ENCODE measurements around the gene ERFE.
"Not testable (repeated sequence)": the region's sequence is repeated elsewhere in the genome, so short reads cannot be mapped to it uniquely, and the experiment has no call there.

ERFE gene

GRCh38 chr2:238169048-238169707 lies 10.4 kb downstream of the ERFE start:
- DNase-seq (ENCODE audit: low read depth): peak; percentile 10
- H3K4me3 ChIP-seq (ENCODE audit: low read length): no peak overlapping the region
- no peak for TF ChIP-seq CTCF (conservative IDR thresholded peaks at IDR 0.05; ENCODE audit: low read depth, low read length)

- TF ChIP-seq CTCF (conservative IDR thresholded peaks at IDR 0.05; ENCODE audit: low read depth, low read length): no peak
- H3K4me3 ChIP-seq (ENCODE audit: low read length): no peak overlapping the region
- DNase-seq (ENCODE audit: low read depth): peak; percentile 38
Measured at GRCh38 chr2:238169708-238170251, 11.0 kb downstream of the ERFE start.

GRCh38 chr2:238170386-238171071 lies 11.8 kb downstream of the ERFE start:
- no peak for DNase-seq (ENCODE audit: low read depth)
- no peak for TF ChIP-seq CTCF (conservative IDR thresholded peaks at IDR 0.05; ENCODE audit: low read depth, low read length)

GRCh38 chr2:238171072-238171431 lies 12.3 kb downstream of the ERFE start:
- H3K4me3 ChIP-seq (ENCODE audit: low read length); DNase-seq (ENCODE audit: low read depth): not testable (repeated sequence)

More at GRCh38 chr2:238170386-238171071, 11.8 kb downstream of the ERFE start:
- no peak overlapping the region for H3K4me3 ChIP-seq (ENCODE audit: low read length)

- no peak for DNase-seq (ENCODE audit: low read depth)
- TF ChIP-seq CTCF (conservative IDR thresholded peaks at IDR 0.05; ENCODE audit: low read depth, low read length): no peak
- H3K4me3 ChIP-seq (ENCODE audit: low read length): no peak overlapping the region
Measured at GRCh38 chr2:238171575-238172187, 12.9 kb downstream of the ERFE start.

- no peak for DNase-seq (ENCODE audit: low read depth)
- no peak overlapping the region for H3K4me3 ChIP-seq (ENCODE audit: low read length)
- no peak for TF ChIP-seq CTCF (conservative IDR thresholded peaks at IDR 0.05; ENCODE audit: low read depth, low read length)
Measured at GRCh38 chr2:238172439-238172838, 13.7 kb downstream of the ERFE start.

- DNase-seq (ENCODE audit: low read depth): no peak
- TF ChIP-seq CTCF (conservative IDR thresholded peaks at IDR 0.05; ENCODE audit: low read depth, low read length): peak; percentile 32
- no peak overlapping the region for H3K4me3 ChIP-seq (ENCODE audit: low read length)
Measured at GRCh38 chr2:238173692-238174091, 14.9 kb downstream of the ERFE start.
